Endothelial cell of hepatic sinusoid (primary cell): ENCODE measurements around the gene PRPH.
"Not testable (repeated sequence)": the region's sequence is repeated elsewhere in the genome, so short reads cannot be mapped to it uniquely, and the experiment has no call there.

Experiments used
- in situ Hi-C: cut with HindIII; loops from 2 replicates; pipeline ENCODE4 v1.10.0; 2017; ENCODE audit warnings: low sequenced_read_pairs

The PRPH gene

DNA sequence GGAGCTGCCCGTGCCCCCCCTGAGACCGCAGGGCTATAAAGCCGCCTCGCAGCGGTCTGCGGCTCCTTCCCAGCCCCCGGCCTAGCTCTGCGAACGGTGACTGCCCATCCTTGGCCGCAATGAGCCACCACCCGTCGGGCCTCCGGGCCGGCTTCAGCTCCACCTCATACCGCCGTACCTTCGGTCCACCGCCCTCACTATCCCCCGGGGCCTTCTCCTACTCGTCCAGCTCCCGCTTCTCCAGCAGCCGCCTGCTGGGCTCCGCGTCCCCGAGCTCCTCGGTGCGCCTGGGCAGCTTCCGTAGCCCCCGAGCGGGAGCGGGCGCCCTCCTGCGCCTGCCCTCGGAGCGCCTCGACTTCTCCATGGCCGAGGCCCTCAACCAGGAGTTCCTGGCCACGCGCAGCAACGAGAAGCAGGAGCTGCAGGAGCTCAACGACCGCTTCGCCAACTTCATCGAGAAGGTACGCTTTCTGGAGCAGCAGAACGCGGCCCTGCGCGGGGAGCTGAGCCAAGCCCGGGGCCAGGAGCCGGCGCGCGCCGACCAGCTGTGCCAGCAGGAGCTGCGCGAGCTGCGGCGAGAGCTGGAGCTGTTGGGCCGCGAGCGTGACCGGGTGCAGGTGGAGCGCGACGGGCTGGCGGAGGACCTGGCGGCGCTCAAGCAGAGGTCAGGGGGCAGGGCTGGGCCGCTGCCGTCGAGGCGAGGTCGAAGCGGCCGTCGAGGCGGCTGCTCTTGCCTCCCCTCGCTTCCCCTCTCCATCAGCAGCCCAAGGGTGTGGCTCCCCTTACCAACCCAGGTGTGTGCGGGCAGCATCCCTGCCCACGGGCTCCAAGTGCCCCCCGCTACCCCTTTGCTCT is at the start of gene PRPH:
Gene PRPH, plus strand, starts transcription at position 66 of the 855 bp plus-strand sequence. Its CDS starts 54 bp downstream, at position 120.
- in situ Hi-C loops = no loop called here

DNA sequence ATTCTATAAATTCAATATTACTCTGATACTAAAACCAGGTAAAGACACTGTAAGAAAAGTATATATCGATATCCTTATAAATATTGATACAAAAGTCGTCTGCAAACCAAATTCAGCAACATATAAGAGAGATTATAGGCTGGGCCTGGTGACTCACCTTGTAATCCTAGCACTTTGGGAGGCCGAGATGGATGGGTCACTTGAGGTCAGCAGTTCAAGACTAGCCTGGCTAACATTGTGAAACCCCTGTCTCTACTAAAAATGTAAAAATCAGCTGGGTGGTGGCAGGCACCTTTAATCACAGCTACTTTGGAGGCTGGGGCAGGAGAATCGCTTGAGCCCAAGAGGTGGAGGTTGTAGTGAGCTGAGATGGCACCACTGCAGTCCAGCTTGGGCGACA is 43.6 kb upstream of the PRPH start:
- in situ Hi-C loops = no loop called here

DNA sequence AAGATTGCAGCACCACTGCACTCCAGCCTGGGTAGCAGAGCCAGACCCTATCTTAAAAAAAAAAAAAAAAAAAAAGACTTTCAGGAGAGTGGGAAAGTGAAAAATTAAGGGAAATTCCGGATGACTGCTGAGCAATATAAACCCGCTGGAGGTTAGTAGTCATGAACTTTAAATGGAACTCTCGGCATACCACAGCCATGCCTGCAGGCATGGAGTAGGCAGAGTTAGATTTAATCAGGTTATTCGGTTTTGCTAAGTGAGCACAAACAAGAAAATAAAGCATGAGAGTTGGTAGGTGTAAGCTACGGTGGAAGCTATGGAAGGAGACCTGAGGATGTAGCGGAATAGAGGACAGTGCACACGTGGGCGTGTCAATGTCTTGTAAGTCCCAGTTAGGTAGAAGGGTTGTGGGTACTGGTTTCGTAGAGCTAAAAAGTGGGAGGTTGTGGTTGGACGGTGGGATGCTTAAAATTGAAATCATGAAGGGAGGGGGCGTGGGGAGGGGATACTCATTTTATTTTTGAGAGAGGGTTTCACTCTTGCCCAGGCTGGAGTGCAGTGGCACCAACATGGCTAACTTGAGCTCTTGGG is 41.8 kb upstream of the PRPH start:
- in situ Hi-C loops = no loop called here

DNA sequence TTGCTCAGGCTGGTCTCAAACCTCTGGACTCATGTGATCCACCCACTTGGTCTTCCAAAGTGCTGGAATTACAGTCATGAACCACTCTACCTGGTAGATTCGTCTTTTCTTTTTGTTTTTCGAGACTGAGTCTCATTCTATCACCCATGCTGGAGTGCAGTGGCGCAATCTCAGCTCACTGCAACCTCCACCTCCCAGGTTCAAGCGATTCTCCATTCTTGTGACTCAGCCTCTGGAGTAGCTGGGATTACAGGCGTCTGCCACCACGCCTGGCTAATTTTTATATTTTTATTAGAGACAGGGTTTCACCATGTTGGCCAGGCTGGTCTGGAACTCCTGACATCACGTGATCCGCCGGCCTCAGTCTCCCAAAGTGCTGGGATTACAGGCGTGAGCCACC is 39.5 kb upstream of the PRPH start:
- in situ Hi-C loops = not testable (repeated sequence)

DNA sequence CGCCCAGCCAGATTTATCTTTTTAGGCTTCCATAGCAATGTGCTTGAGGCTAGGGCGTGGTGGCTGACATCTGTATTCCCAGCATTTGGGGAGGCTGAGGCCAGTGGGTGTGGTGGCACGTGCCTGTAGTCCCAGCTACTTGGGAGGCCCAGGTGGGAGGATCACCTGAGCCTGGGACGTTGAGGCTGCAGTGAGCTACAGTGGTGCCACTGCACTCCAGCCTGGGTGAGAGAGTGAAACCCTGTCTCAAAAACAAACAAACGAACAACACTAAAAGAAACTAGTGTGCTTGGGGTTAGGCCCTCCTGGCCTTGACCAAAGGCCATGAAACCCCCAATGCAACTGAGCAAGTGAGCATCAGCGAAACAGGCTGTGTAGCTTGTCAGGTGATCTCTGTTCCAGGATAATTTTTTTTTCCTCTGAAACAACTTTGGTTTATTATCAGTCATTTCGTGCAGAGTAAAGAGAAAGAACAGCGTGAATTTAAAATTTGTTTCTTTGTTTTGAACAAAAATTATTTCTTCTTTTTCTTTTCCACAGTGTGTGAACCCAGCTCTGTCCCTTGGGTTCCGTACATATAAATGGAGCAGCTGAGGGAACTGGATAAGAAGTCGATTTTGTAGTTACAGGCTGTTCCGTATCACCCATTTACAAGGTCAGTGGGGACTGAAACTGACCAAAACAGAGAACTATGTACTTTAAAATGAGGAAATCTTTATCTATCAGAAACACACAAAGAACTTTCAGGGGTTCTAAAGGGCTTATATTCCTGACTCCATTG is 38.9 kb upstream of the PRPH start:
- in situ Hi-C loops = no loop called here

DNA sequence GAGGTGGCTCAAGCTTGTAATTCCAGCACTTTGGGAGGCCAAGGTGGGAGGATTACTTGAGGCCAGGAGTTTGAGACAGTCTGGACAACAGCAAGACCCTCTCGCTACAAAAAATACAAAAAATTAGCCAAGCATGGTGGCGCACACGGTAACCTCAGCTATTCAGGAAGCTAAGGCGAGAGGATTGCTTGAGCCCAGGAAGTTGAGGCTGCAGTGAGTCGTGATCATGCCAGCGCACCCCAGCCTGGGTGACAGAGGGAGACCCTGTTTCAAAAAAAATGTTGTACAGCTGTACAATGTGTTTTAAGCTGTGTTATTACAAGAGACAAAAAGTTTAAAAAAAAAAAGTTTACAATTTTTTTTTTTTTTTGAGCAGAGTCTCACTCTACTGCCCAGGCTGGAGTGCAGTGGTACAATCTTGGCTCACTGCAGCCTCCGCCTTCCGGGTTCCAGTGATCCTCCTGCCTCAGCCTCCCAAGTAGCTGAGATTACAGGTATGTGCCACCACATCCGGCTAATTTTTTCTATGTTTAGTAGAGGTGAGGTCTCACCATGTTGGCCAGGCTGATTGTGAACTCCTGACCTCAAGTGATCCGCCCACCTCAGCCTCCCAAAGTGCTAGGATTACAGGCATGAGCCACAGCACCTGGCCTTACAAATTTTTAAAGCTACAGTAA is 37.3 kb upstream of the PRPH start:
- in situ Hi-C loops = not testable (repeated sequence)

DNA sequence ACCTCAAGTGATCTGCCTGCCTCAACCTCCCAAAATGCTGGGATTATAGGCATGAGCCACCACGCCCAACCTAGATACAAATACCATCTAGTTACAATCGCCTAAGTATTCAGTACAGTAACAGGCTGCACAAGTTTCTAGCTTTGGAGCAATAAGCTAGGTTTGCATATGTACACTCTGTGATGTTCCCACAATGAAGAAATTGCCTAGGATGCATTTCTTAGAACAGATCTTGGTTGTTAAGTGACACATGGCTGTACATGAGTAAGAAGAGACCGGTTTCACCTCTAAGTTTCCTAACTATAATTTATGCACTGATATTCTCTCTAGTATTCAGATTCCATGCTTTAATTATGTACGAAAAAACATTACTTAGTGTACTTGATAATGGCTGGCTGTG is 35.5 kb upstream of the PRPH start:
- in situ Hi-C loops = no loop called here

DNA sequence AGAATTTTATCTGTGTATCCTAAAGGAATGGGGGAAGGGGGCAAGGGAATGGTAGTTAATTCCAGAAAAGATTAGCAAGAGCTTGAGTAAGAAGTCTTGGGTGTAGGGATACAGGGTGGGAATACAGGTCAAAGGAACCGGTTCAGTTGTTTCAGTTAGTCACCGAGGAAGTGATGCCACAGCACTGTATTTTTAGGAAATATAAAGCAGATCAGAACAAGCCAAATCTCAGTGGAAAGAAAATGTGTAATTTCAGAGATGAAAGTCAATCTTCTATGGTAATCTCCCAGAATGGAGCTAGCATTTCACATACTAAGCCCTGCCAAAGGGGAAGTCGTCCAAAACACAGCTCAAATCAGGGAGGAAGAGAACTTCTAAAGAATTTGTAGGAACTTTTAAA is 34.8 kb upstream of the PRPH start:
- in situ Hi-C loops = no loop called here

DNA sequence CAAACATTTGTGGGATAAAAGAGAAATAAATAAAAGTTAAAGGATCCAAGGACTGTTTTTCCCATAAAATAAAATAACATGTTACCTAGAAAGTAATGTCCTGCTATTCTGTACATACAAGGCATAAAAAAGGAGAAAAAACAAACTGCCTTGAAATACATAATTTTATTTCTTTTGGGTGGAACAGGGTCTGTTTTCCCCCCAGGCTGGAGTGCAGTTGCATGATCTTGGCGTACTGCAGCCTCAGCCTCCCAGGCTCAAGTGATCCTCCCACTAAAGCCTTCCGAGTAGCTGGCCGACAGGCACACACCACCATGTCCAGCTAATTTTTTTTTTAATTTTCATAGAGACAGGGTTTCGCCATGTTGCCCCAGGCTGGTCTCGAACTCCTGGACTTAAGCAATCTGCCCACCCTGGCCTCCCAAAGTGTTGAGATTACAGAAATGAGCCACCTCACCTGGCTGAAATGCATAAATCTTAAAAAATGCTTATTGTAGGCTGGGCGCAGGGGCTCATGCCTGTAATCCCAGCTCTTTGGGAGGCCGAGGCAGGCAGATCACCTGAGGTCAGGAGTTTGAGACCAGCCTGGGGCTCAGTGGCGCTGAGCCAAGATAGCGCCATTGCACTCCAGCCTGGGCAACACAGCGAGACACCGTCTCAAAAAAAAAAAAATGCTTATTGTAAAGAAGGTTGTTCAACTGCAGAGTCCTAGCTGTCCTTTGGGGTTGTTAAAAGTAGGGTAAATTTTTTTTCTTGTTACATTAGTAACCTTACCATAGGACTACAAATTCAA is 34.2 kb upstream of the PRPH start:
- in situ Hi-C loops = no loop called here

DNA sequence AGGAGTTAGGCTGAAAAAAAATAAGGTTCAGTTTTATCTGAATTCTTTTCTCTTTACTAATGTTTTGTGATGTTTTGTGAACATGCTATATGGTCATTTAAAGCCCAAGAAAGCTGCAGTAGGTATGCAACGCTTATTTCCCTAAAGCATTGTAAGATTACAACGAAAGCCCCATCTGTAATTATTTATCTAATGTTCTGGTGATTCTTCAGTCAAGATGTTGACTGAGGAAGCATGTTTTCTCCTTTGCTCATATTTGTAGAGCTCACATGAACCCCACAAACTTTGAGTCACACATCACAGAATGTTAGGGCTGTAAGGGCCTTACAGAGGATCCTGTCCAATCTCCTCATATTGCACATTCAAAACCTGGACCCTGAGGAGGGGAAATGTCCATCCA is 33.2 kb upstream of the PRPH start:
- in situ Hi-C loops = no loop called here

DNA sequence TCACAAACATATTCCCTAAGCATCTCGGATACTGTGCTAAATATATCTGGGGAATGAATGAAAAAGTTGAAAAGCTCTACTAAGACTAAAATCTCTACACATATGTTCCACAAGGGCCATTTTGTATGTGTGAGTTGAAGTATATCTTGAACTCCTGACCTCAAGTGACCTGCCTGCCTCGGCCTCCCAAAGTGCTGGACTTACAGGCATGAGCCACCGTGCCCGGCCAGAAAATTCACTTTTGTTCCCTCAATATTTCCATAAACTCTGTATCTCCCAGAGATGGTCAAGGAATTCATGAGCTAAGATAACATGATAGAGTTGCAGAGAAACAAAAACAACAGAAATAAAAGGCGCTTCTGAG is 31.6 kb upstream of the PRPH start:
- in situ Hi-C loops = no loop called here

DNA sequence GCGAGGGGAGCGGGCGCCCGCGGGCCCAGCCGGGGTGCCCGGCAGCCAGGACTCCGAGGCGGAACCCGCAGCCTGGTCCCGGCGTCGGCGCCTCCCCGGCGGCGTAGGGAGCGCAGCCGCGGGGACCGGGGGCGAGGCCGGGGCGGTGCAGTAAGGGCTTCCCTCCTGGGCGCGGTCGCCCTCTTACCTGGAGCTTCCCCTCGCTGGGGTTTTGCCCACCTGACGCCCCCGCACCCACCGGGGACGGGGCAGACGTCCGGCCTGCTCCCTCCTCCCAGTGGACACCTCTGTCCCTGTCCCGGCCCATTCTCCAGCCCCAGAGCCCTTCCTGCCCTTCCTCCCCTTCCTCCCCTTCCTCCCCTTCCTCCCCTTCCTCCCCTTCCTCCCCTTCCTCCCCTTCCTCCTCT is 30.5 kb upstream of the PRPH start:
- in situ Hi-C loops = no loop called here

DNA sequence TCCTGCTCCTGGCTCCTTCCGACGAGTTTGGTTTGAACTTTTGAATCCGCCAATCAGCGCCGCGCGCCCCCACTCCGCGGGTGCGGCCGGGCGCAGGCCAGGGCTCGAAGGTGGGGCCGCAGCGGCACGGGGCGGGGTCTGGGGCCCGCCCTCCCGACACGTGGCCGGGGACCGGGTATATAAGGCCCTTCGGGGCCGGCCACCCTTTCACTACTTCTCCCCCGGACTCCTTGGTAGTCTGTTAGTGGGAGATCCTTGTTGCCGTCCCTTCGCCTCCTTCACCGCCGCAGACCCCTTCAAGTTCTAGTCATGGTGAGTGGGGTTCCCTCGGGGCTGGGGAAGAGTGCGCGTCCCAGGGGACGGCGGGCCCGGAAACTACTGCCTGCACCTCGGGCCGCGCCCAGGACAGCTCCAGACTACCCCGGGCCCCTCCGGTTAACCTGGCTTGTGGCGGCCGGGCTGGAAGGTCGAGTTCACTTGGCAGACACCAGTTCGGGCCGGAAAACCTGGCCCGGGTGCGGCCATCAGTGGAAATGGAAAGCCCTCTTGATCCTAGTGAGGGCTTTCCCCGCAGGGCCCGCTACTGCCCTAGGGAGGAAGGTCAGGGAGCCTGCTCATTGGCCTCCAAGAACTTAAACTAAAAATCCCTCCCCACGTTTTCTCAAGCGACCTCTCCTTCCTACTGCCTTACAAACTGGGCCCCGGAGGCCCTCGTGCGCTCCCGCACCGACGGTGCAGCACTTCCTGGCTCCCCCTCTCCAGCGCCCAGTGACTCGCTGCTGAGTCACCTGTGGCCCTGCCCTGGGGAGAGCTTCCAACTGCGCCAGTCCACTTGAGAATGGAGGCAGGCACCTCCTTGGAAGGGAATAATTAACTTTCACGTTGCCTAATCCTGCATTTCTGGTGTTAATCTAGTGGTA is 29.8 kb upstream of the PRPH start, which contains the start of gene TUBA1C:
Gene TUBA1C, plus strand, starts transcription at position 210 of the 920 bp plus-strand sequence. Its CDS starts 100 bp downstream, at position 310.
- in situ Hi-C loops = loop anchor here (5.0 kb wide), 3 partner anchors 52 to 243 kb away; partner anchors contain the start of gene SPATS2

DNA sequence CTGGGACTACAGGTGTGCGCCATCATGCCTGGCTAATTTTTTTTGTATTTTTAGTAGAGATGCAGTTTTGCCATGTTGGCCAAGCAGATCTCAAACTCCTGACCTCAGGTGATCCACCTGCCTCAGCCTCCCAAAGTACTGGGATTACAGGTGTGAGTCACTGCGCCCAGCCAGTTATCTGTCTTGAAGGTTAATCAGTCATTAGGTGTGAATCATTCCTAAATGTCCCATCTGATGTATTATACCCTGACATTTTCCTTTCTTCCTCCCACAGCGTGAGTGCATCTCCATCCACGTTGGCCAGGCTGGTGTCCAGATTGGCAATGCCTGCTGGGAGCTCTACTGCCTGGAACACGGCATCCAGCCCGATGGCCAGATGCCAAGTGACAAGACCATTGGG is 25.8 kb upstream of the PRPH start:
- in situ Hi-C loops = loop anchor here (5.0 kb wide), 3 partner anchors 48 to 247 kb away; partner anchors contain the start of gene SPATS2

DNA sequence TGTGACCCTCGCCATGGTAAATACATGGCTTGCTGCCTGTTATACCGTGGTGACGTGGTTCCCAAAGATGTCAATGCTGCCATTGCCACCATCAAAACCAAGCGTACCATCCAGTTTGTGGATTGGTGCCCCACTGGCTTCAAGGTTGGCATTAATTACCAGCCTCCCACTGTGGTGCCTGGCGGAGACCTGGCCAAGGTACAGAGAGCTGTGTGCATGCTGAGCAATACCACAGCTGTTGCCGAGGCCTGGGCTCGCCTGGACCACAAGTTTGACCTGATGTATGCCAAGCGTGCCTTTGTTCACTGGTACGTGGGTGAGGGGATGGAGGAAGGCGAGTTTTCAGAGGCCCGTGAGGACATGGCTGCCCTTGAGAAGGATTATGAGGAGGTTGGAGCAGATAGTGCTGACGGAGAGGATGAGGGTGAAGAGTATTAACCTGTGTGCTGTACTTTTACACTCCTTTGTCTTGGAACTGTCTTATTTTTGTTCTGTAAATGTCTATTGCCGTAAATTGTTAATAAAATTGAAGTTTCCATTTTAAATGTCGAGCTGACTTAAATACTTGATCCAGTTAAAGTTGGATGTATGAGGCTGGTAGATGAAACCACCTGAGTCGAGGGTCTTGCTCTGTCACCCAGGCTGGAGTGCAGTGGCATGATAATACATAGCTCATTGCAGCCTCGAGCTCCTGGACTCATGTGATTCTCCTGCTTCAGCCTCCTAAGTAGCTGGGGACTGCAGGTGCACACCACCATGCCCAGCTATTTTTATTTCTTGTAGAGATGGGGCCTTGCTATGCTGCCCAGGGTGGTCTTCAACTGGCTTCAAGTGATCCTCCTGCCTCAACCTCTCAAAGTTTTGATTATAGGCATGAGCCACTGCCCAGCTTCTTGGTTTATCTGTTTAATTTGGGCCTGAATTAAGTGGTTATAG is 21.9 kb upstream of the PRPH start:
- in situ Hi-C loops = no loop called here

DNA sequence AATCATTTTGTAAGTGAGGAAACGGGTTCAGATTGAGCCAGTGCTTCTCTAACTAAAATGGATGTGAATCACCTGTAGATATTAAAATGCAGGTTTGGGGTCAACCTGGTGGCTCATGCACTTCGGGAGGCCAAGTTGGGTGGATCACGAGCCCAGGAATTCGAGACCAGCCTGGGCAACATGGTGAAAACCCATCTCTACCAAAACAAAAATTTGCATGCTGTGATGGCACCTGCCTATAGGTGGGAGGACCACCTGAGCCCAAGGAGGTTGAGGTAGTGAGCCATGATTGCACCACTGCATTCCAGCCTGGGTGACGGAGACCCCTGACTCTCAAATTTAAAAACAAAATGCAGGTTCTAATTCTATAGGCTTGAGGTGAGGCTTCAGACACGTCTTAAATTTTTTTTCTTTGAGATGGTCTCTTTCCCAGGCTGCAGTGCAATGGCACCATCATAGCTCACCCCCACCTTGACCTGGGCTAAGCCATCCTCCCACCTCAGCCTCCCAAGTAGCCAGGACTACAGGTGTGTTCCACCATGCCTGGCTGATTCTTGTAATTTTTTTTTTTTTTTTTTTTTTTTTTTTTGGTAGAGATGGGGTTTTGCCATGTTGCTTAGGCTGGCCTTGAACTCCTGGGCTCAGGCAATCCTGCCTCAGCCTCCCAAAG is 21.1 kb upstream of the PRPH start:
- in situ Hi-C loops = no loop called here

DNA sequence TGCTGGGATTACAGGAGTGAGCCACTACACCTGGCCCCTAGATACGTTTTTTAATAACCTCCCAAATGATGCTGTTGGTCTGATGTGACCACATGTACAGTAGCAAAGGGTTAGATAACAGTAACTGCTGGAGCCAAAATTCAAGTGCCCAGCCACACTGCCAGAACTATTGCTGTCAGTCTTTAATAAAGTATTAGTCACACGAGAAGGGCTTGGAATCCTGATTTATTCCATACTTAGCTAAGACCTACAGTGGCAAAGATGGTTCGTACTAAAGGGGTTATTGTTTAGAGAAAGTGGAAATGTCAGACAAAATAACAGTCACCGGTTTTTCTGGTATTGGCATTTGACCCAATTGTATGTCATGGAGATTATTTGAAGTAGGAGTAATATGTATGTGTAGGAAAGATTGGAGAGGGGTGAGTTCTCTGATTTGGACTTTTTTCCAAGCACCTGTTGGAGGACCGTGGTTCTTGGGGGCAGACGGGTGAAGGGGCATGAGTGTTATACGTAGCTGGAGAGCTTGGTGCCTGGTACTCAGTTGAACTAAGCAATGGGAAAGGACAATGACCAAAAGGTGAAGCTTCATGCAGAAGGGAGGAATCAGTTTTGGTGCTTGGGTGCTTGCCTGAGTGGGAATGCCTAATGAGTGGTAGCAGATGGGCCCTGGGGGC is 20.4 kb upstream of the PRPH start:
- in situ Hi-C loops = no loop called here
